K562 (cell line): ENCODE measurements around the gene SETD1B. TPM values are rescaled to one million over a fixed set of nuclear protein-coding genes. Genes with fewer than 3 reads are reported as not detected.

Experiments used
- CEBPG ChIP-seq, 3 experiments: fragments of 200-800 bp in 1 of 3; sonication (Bioruptor generic) in 1 of 3; sonication (generic) in 1 of 3; formaldehyde crosslinking in 1 of 3; IDR thresholded peaks in 2 of 3; conservative IDR thresholded peaks in 1 of 3; 2 replicates each; pipeline versions ENCODE4 v1.6.1 to v1.8.0; 2016 to 2022; ENCODE audit warnings: missing compliant biosample characterization in 2 of 3, missing genetic modification characterization in 2 of 3, mild to moderate bottlenecking in 1 of 3, missing genetic modification reagents in 1 of 3
- CTCFL ChIP-seq: IDR thresholded peaks from 2 replicates; pipeline ENCODE4 v1.6.1; 2011; ENCODE audit warnings: borderline replicate concordance, low read depth, mild to moderate bottlenecking, moderate library complexity, low read length; ENCODE audit not compliant: insufficient read depth, poor library complexity, severe bottlenecking
- FOXK2 ChIP-seq, 2 experiments: fragments of 450-650 bp; IDR thresholded peaks in 1 of 2; conservative IDR thresholded peaks in 1 of 2; 2 replicates each; pipeline ENCODE4 v1.6.1; 2016; ENCODE audit warnings: low read depth in 2 of 2, mild to moderate bottlenecking in 1 of 2
- HMGN3 ChIP-seq: IDR thresholded peaks from 2 replicates; pipeline ENCODE4 v1.6.1; 2011; ENCODE audit warnings: borderline replicate concordance, low read depth, mild to moderate bottlenecking, mixed read lengths, low read length; ENCODE audit not compliant: insufficient read length; ENCODE audit errors: extremely low read depth
- MEF2A ChIP-seq: IDR thresholded peaks from 2 replicates; pipeline ENCODE4 v1.6.1; 2011; ENCODE audit warnings: low read depth, mild to moderate bottlenecking, low read length, moderate library complexity; ENCODE audit not compliant: control insufficient read depth
- MXI1 ChIP-seq: IDR thresholded peaks from 2 replicates; pipeline ENCODE4 v1.6.1; 2011; ENCODE audit warnings: low read depth, mild to moderate bottlenecking, improper control_type of control experiment, low read length
- RUNX1 ChIP-seq: sonication (generic); IDR thresholded peaks from 2 replicates; pipeline ENCODE4 v1.6.1; 2016; ENCODE audit warnings: antibody characterized with exemption, low read depth
- SMAD1 ChIP-seq: fragments of 150-350 bp; IDR thresholded peaks from 2 replicates; pipeline ENCODE4 v1.6.1; 2014; ENCODE audit warnings: low read length, low read depth; ENCODE audit not compliant: partially characterized antibody
- TAL1 ChIP-seq: fragments of 450-650 bp; IDR thresholded peaks from 2 replicates; pipeline ENCODE4 v1.6.1; 2016; ENCODE audit warnings: mild to moderate bottlenecking
- ZNF184 ChIP-seq: sonication (generic); formaldehyde crosslinking; IDR thresholded peaks from 2 replicates; pipeline ENCODE4 v1.5.0; 2020; ENCODE audit warnings: missing genetic modification reagents
- ZNF445 ChIP-seq: fragments of 250-450 bp; sonication (Bioruptor Pico); IDR thresholded peaks from 2 replicates; pipeline ENCODE4 v1.4.0; 2020; ENCODE audit warnings: low read depth, mild to moderate bottlenecking, moderate library complexity
- ZNF586 ChIP-seq: fragments of 450-650 bp; formaldehyde crosslinking; conservative IDR thresholded peaks from 2 replicates; pipeline ENCODE4 v1.4.0; 2020; ENCODE audit warnings: mild to moderate bottlenecking, moderate library complexity
- ZNF668 ChIP-seq: fragments of 250-450 bp; sonication (Bioruptor Pico); IDR thresholded peaks from 2 replicates; pipeline ENCODE4 v1.8.0; 2022; ENCODE audit warnings: mild to moderate bottlenecking, inconsistent platforms
- polyA plus RNA-seq, 8 experiments: library from polyadenylated mRNA; depleted of rRNA in 4 of 8; stranded (reverse) in 5 of 8; unstranded in 3 of 8; fragments of >200 nt; fragmentation: Nextera tagmentation in 2 of 8; fragmentation: Illumina TruSeq in 1 of 8; extraction: Ambion mirVana in 2 of 8; extraction: Trizol in 1 of 8; gene quantifications; 2 replicates each; pipeline versions ENCODE4 v1.2.1 to v1.2.3, GENCODE V29; 2011 to 2014; ENCODE audit warnings: inconsistent platforms in 1 of 8, missing spikeins in 1 of 8
- total RNA-seq, 7 experiments: library from RNA; depleted of rRNA in 6 of 7; stranded (reverse); fragments of >200 nt in 6 of 7; fragmentation: Illumina TruSeq in 2 of 7; extraction: Trizol in 2 of 7; gene quantifications; 2 replicates each; pipeline versions ENCODE4 v1.2.1 to v1.2.3, GENCODE V29; 2011 to 2021; ENCODE audit warnings: low replicate concordance in 1 of 7
- TF ChIP-seq, protein P1 (sequence below), 3 experiments: fragments of 200-800 bp in 1 of 3; sonication (Bioruptor generic) in 1 of 3; sonication (generic) in 1 of 3; formaldehyde crosslinking in 1 of 3; IDR thresholded peaks; 2 replicates each; pipeline versions ENCODE4 v1.6.1 to v1.8.0; 2016 to 2022; ENCODE audit warnings: mild to moderate bottlenecking in 2 of 3, missing compliant biosample characterization in 2 of 3, missing genetic modification characterization in 2 of 3, missing genetic modification reagents in 1 of 3

SETD1B gene
- total and polyA plus RNA-seq, 9 of the 15 experiments (the other 6 are each of a cell fraction or from before 2014, with no cell fraction given), result 0.48 to 26.6 (median 2.3) TPM

- peak; percentile 66; the same call in 1 of the 2 replicates for TF ChIP-seq MEF2A
- 0 out of 2 replicates have a peak, but pooled peaks have one; percentile 16 for TF ChIP-seq RUNX1
- TF ChIP-seq ZNF586, result no peak
- TF ChIP-seq ZNF184 (CRISPR knock-in tag), result no peak
- peak; percentile 40; the same call in 1 of the 2 replicates for TF ChIP-seq MXI1
- TF ChIP-seq, protein P1, sequence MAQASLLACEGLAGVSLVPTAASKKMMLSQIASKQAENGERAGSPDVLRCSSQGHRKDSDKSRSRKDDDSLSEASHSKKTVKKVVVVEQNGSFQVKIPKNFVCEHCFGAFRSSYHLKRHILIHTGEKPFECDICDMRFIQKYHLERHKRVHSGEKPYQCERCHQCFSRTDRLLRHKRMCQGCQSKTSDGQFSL (CRISPR knock-in tag; IDR thresholded peaks at IDR 0.05), result no peak
- TF ChIP-seq, protein P1 (tag; IDR thresholded peaks at IDR 0.05), result peak in 1 of 2 experiments; percentile 99; a peak in 2 of 4 replicates
- TF ChIP-seq ZNF445, result no peak
- peak; percentile 33 for TF ChIP-seq CTCFL
- no peak for TF ChIP-seq ZNF668
- peak; percentile 61 for TF ChIP-seq CEBPG (CRISPR knock-in tag; IDR thresholded peaks at IDR 0.05)
- peak in 1 of 2 experiments; percentile 54; a peak in 1 of 4 replicates for TF ChIP-seq CEBPG (tag; conservative IDR thresholded peaks at IDR 0.05 in 1 of 2, IDR thresholded peaks at IDR 0.05 in 1 of 2)
- TF ChIP-seq SMAD1, result no peak
- TF ChIP-seq TAL1, result no peak
- TF ChIP-seq FOXK2 (conservative IDR thresholded peaks at IDR 0.05 in 1 of 2, IDR thresholded peaks at IDR 0.05 in 1 of 2; ENCODE audit: low read depth in 2 of 2), result peak in 1 of 2 experiments; percentile 49; a peak in 2 of 4 replicates
- no peak for TF ChIP-seq HMGN3
Observed at GRCh38 chr12:121799156-121799841, 4.5 kb upstream of the SETD1B start (continued).
